ENCODE measurements around the gene ZFHX3. TPM values are rescaled to one million over a fixed set of nuclear protein-coding genes. Genes with fewer than 3 reads are reported as not detected.

Gene ZFHX3
- total and polyA plus RNA-seq, 2 donors (not counting 1 experiment from before 2014, with no cell fraction given): 4.7 to 7.3 TPM

- peaks cover 37% of the 10 kb centered on the region for H3K79me2 ChIP-seq (ENCODE audit: control insufficient read depth, insufficient read depth, low read length)
- no peak overlapping the region for H3K4me3 ChIP-seq (replicated peaks in 1 of 4; ENCODE audit: control extremely low read depth in 1 of 4, insufficient read depth in 1 of 4, low read depth in 3 of 4, low read length in 4 of 4)
- peaks cover 14% of the 10 kb centered on the region for H3K4me1 ChIP-seq (ENCODE audit: control insufficient read depth, extremely low read depth, insufficient read depth, low read length)
- H3K9me3 ChIP-seq (ENCODE audit: control insufficient read depth, insufficient read depth, low read depth, low read length): no peaks in the 10 kb centered on the region
- H2AFZ ChIP-seq (ENCODE audit: low read length): no peak overlapping the region
- H3K27ac ChIP-seq (ENCODE audit: insufficient read depth, low read length): no peak overlapping the region
- no peaks in the 10 kb centered on the region for H3K36me3 ChIP-seq (ENCODE audit: control insufficient read depth, insufficient read depth, low read length)
- no peaks in the 10 kb centered on the region for H3K27me3 ChIP-seq (ENCODE audit: control insufficient read depth, insufficient read depth, low read length)
- no peak overlapping the region for H3K4me2 ChIP-seq (ENCODE audit: extremely low read depth, insufficient read depth, low read length)
- H3K9ac ChIP-seq (ENCODE audit: insufficient read depth, low read length): no peak overlapping the region
- TF ChIP-seq EZH2 (IDR thresholded peaks at IDR 0.05; ENCODE audit: low read length, missing control alignments): no peak
- no peaks in the 10 kb centered on the region for H4K20me1 ChIP-seq (ENCODE audit: control insufficient read depth, extremely low read depth, insufficient read depth, low read length)
- no peak for DNase-seq (ENCODE audit: low read depth in 2 of 2)
These were observed 121.5 kb downstream of the ZFHX3 start for GRCh38 chr16:72926177-72927070.

GRCh38 chr16:72925631-72925979, 122.3 kb downstream of the ZFHX3 start:
- TF ChIP-seq CTCF (conservative IDR thresholded peaks at IDR 0.05 in 1 of 2, IDR thresholded peaks at IDR 0.05 in 1 of 2; ENCODE audit: low read depth in 1 of 2, low read length in 2 of 2) (no peak), EZH2 (IDR thresholded peaks at IDR 0.05; ENCODE audit: low read length, missing control alignments) (no peak)
- no peak overlapping the region for H3K4me2 ChIP-seq (ENCODE audit: extremely low read depth, insufficient read depth, low read length)
- no peak overlapping the region for H3K27ac ChIP-seq (ENCODE audit: insufficient read depth, low read length)
- H3K9ac ChIP-seq (ENCODE audit: insufficient read depth, low read length): no peak overlapping the region
- H2AFZ ChIP-seq (ENCODE audit: low read length): no peak overlapping the region
- H3K4me1 ChIP-seq (ENCODE audit: control insufficient read depth, extremely low read depth, insufficient read depth, low read length): peaks cover 14% of the 10 kb centered on the region
- H3K4me3 ChIP-seq (replicated peaks in 1 of 4; ENCODE audit: control extremely low read depth in 1 of 4, insufficient read depth in 1 of 4, low read depth in 3 of 4, low read length in 4 of 4): no peak overlapping the region
- no peaks in the 10 kb centered on the region for H3K9me3 ChIP-seq (ENCODE audit: control insufficient read depth, insufficient read depth, low read depth, low read length)
- no peak for DNase-seq (ENCODE audit: low read depth in 2 of 2)
- H3K27me3 ChIP-seq (ENCODE audit: control insufficient read depth, insufficient read depth, low read length): no peaks in the 10 kb centered on the region
- no peaks in the 10 kb centered on the region for H4K20me1 ChIP-seq (ENCODE audit: control insufficient read depth, extremely low read depth, insufficient read depth, low read length)
- peaks cover 43% of the 10 kb centered on the region for H3K79me2 ChIP-seq (ENCODE audit: control insufficient read depth, insufficient read depth, low read length)
- no peaks in the 10 kb centered on the region for H3K36me3 ChIP-seq (ENCODE audit: control insufficient read depth, insufficient read depth, low read length)

- no peak for TF ChIP-seq CTCF (conservative IDR thresholded peaks at IDR 0.05 in 1 of 2, IDR thresholded peaks at IDR 0.05 in 1 of 2; ENCODE audit: low read depth in 1 of 2, low read length in 2 of 2)
- TF ChIP-seq EZH2 (IDR thresholded peaks at IDR 0.05; ENCODE audit: low read length, missing control alignments): no peak
- no peak overlapping the region for H2AFZ ChIP-seq (ENCODE audit: low read length)
- H3K9ac ChIP-seq (ENCODE audit: insufficient read depth, low read length): no peak overlapping the region
- peaks cover 10% of the 10 kb centered on the region for H3K4me1 ChIP-seq (ENCODE audit: control insufficient read depth, extremely low read depth, insufficient read depth, low read length)
- H3K27ac ChIP-seq (ENCODE audit: insufficient read depth, low read length): no peak overlapping the region
- H3K36me3 ChIP-seq (ENCODE audit: control insufficient read depth, insufficient read depth, low read length): no peaks in the 10 kb centered on the region
- H3K79me2 ChIP-seq (ENCODE audit: control insufficient read depth, insufficient read depth, low read length): peaks cover 44% of the 10 kb centered on the region
- no peaks in the 10 kb centered on the region for H3K27me3 ChIP-seq (ENCODE audit: control insufficient read depth, insufficient read depth, low read length)
- no peak overlapping the region for H3K4me3 ChIP-seq (replicated peaks in 1 of 4; ENCODE audit: control extremely low read depth in 1 of 4, insufficient read depth in 1 of 4, low read depth in 3 of 4, low read length in 4 of 4)
- H3K9me3 ChIP-seq (ENCODE audit: control insufficient read depth, insufficient read depth, low read depth, low read length): no peaks in the 10 kb centered on the region
- H3K4me2 ChIP-seq (ENCODE audit: extremely low read depth, insufficient read depth, low read length): no peak overlapping the region
- H4K20me1 ChIP-seq (ENCODE audit: control insufficient read depth, extremely low read depth, insufficient read depth, low read length): no peaks in the 10 kb centered on the region
- no peak for DNase-seq (ENCODE audit: low read depth in 2 of 2)
These were observed 122.8 kb downstream of the ZFHX3 start for GRCh38 chr16:72924927-72925630.

Measured in fibroblast of lung (primary cell).